ENCODE data around the gene KLHL11.

Gene KLHL11

DNA sequence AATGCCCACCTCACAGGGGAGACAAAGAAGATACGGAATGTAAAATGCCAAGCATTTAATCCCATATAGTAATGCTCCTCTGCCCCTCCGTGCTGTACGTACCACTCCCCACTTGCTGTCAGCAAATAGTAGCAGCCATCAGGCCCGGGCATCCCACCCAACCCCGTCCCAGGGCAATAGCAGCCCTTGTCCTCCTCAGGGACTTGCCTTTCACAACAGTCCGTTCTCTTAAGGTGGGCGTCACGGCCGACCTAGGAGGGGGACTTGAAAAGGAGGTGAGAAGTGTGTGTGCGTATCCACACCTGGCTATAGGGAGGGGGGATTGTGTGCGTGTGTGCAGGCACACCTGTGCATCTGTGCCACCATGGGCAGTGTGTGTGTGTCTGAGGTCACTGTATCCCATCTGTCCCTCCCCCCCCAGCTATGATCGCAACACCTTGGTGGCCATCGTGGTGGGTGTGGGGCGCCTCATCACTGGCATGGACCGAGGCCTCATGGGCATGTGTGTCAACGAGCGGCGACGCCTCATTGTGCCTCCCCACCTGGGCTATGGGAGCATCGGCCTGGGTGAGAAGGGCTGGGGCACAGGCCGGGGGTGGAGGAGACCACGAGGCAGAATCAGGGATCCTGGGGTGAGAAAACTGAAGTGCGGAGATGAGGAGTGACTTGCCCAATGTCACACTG, 48.4 kb downstream of the KLHL11 start:
- intact Hi-C loops (cut with DNase I) = no loop called here
- DNase-seq = no peak

DNA sequence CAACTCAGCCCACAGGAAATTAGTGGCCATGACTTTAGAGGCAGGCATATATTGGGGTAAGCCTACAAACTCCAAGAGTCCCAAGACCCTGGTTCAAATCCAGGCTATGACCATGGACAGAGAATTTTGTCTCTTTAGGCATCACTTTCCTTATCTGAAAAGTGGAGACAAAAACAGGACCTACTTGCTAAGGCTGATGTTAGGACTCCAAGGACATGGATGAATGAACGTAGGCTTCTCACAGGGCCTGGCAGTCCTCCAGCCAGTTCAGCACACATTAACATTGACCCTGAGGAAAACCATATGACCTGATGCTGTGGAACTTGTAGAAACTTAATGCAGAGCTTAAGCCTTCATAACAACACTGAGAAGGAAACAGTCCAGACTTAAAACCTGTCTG, 51.0 kb downstream of the KLHL11 start:
- no peak for DNase-seq
- intact Hi-C loops (cut with DNase I) = no loop called here

DNA sequence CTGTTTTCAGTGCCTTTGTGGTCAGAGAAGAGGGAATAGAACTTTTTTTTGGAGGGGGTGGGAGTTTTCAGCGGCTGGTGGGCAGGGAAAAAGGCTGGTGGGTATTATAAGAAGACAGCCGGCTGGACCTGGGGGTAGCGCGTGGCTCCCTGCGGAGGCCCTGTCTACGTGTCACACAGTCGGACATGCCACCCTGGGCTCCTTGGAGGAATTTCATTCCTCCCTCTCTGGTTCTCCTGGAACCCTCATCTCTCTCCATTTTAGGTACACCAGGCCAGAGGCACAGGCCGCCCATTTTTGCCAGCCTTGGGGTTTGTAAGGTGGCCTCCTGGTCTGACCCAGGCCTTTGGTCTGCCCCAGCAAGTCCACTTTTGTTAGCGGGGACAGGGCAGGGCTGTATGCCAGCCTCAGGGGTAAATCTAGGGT, 51.5 kb downstream of the KLHL11 start:
- DNase-seq = no peak
- intact Hi-C loops (cut with DNase I) = no loop called here

DNA sequence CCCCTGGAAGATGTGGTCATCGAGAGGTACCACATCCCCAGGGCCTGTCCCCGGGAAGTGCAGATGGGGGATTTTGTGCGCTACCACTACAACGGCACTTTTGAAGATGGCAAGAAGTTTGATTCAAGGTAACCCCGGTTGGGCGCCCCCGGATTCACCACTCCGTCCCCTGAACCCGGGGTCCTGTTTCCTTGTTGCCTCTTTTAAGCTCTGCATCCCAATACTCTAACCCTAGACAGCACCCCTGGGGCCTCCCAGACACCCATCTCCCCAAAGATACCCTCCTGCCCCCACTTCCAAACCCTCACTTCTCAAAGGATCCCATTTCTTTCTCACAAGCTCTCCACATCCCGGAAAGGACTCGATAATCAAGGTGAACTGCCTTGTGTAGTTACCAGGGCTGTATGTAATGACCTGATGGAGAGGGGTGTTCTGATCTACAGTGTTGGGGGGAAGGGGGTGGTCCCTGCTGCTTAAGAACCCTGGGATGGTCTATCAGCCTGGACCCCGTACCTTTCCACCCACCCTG, 52.0 kb downstream of the KLHL11 start:
- intact Hi-C loops (cut with DNase I) = no loop called here
- DNase-seq = no peak

DNA sequence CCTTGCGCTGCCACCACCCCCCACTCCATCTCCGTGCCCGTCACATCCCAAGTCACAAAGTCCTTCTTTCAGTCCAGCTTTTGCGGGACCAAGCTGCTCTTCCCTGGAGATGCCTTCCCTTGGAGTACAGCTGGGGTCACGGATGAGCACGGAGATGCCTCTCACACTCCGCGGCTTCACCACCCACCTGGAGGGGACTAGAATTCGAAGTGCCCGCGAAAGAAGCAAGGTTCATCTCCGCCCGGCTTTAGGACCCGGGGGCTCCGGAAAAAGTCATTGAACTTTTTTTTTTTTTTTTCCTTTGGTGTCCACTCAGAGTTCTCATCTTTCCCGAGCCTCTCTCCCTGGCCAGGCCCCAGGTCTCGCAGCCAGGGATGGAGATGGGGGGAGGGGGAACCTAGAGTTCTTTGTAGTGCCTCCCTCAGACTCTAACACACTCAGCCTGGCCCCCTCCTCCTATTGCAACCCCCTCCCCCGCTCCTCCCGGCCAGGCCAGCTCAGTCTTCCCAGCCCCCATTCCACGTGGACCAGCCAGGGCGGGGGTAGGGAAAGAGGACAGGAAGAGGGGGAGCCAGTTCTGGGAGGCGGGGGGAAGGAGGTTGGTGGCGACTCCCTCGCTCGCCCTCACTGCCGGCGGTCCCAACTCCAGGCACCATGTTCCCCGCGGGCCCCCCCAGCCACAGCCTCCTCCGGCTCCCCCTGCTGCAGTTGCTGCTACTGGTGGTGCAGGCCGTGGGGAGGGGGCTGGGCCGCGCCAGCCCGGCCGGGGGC, 52.7 kb downstream of the KLHL11 start, which contains the start of gene FKBP10:
FKBP10 (plus strand) TSS at position 624 of the 771 bp plus-strand sequence; CDS start at position 655, 31 bp downstream.
- peak in 34 of 42 donors; percentile 14 to 75 (median 41) for DNase-seq
- intact Hi-C loops (cut with DNase I) = no loop called here

DNA sequence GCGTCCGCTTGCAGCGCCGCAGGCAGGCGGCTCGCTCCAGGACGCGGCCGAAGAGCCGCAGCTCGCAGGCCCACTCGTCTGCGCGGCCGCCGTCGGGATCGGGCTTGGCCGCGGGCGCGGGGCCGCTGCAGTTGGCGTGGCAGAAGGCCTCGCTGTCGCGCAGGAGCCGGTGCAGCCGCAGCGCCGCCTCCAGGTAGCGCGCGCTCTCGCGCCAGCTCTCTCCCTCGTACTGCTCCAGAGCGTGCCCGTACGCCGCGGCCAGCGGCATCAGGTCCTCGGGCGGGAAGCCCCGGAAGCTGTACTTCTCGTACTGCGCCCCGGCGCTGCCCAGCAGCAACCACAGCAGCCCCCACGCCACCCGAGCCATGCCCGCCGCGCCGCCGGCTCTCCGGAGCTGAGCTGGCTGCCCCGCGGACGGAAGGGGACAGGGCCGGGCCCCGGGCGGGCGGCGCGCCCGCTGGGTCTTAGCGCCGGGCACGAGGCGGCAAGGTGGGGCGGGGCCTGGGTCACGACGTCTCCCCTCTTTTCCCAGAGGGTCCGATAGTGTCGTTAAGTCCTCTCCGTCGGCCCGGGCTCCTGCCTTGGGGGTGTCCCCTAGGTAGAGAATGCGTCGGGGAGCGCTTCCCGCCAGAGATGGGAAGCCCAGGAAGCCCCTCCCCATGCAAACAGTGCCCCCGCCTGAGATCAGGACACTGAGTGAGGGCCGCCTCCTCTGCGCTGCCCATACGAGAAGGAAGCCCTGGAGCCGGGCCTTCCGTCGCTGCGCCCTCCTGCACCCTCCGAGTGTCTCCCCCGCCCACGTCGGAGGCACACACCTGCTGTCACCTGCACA, 53.5 kb downstream of the KLHL11 start, which contains the start of gene P3H4:
P3H4 (minus strand) TSS at position 401 of the 832 bp plus-strand sequence; CDS start at position 367, 34 bp downstream.
- intact Hi-C loops (cut with DNase I) = no loop called here

DNA sequence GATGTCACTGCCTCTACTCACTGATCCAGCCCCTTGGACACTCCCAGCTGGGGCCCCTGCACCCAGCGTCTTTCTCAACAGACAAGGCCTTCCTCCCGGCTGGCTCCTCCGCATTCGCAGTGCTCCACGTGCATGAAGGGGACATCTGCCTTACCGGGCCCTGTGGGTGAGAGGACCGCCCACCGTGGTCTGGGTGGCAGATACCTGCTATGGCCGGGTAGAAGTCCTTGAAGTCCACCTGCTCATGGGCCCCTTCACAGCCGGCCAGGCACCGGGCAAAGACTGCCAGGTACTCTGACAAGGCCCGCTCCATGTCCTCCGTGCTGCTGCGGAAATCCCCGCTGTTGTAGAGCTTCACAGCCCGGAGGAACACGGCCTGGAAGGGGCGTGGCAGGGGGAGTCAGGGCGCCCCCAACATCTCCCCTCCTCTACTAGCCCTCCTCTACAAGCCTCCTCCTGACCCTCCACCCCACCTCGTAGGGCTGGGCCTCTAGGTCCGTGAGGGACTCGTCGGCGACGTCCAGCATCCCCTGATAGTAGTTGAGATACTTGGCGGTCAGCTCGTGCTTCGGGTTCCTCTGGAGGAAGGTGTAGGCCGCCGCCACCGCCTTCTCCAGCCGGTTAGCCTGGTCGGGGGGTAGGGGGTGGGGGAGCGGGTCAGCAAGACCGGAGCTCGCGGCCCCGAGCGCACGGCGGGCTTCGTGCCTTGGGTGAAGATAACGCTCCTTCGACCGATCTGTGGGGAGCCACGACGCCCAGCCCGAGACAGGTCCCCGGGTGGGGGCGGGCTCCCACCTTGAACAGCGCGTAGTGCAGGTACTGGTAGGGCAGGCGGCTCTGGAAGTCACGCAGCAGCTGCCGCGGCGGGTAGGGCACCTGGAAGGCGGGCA, 54.3 kb downstream of the KLHL11 start:
- intact Hi-C loops (cut with DNase I) = no loop called here
- DNase-seq = peak in 7 of 42 donors; percentile 15 to 42 (median 25)

More for the DNA sequence above, 53.5 kb downstream of the KLHL11 start, which contains the start of gene P3H4:
- DNase-seq = peak; percentile 52 to 90 (median 81)

DNA sequence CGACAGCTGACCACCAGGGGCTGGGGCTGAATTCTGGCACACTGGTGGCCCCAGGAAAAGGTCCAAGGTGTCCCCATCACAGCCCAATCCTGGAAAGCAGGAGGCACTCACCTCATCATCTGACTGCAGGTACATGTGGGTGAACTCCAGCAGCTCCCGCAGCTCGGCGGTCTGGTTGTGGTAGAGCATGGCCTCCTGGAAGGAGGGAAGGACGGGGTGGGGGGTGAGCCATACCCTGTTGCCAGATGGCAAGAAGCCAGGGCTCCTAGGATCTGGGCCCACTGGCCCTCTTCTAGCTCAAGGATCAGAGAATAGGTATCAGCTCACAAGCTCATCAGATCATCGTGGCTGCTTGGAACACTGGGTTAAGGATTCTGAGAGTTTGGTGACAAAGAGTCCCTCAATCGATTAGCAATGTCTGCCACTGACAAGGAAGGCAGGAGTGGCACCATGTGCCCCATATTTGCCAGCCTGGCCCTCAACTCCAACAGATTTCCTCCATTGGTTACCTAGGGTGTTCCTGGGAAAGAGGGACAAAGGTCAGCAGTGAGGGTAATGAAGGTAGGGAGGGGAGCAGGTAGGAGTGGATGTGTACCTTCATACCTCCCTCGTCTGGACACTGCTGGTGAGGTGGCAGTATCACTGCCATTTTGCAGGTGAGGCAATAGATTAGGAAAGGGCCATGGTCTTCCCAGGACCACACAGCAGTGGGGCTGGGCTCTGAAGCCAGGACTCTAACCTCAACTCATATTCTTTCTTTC, 58.4 kb downstream of the KLHL11 start:
- DNase-seq = no peak
- intact Hi-C loops (cut with DNase I) = no loop called here
